ENCODE results near the gene ZNF423.

The ZNF423 gene

DNA sequence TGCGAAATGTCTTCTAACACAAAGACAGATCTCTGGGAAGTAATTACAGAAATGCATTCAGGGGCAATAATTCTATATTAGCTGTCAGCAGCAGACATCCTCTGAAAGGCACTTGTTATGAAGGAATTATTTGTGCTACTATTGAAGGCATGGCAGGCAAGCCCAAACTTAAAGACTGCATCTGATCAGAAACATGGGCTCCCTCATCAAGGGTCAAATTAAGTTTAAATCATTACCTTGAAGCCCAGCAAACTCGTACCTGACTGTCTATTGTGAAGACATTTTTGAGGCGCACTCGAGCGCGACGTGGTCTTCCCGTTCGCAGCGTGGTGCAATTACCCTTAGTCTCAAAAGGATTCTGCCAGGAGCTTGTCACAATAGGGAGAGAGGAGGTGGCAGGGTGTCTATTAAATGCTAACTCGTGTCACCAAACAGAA lies 110.6 kb downstream of the ZNF423 start:
- DNase-seq, result no peak

- no peak for DNase-seq
Measured at GRCh38 chr16:49744244-49745220, 111.4 kb downstream of the ZNF423 start.

- no peak for DNase-seq
Measured at GRCh38 chr16:49743658-49744057, 112.3 kb downstream of the ZNF423 start.

DNA sequence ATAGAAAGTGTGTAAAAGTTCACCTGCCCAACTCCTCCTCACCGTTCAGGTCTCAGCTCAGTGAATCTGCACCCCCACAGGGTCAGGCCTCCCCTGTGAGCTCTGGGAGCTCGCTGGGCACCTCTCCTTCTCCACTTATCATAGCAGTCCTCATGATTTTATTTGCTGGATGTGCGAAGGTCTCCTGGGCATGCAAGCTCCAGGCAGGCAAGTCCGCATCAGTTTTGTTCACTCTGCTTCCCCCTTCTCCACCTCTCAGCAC lies 112.8 kb downstream of the ZNF423 start:
- no peak for DNase-seq

DNA sequence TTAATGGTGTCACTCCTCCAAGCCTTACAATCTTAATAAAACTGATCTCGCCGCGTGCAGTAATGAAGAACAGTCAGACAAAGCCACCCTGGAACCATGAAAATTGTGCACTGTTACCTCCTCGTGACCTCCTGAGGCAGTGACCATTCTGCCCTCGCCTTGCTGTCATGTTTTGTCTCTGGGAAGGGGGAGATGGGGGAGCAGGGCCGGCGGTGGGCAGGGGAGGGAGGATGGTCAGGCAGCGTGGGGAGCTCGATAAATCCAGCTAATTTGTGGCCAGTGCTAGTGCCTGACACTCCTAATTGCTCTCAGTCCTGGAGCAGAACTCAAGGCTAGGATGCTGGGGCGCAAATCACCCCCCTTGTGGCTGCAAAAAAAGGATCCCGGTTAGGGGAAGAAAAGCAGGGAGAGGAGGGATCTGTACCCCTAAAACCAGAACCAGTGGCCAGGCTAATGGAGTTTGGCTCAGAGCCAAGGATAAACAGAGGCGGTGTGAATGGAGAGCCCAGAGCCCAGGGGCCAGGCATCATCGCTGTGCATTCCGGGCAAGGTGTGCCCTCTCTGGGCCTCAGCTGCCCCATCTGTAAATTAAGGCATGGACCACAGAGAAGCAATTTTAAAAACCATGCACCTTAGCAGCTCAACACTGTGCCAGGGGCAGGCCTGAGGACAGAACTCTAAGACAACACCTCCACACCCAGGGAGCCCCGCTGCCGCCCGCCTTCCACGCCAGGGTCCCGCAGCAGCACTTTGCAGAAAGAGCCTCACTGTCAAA lies 113.3 kb downstream of the ZNF423 start:
- no peak for DNase-seq

DNA sequence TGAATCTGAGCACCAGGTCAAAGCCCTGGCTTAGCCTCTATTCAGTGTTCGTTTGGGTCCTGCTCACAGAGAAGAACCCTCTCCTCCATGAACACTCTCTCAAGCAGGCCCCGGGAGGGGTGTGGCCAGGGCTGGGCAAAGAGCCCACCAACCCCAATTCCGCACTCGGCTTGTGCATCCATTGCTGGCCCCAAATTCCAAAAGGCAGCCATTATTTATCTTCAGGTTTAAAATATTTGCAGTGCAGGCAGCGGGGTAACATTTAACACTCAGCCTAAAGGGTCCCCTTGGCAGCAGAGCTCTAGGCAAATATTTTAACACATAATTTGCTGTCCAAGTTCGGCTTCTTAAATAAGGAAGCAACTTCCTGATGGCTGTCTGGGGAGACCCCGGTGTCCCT lies 115.7 kb downstream of the ZNF423 start:
- DNase-seq, result no peak

DNA sequence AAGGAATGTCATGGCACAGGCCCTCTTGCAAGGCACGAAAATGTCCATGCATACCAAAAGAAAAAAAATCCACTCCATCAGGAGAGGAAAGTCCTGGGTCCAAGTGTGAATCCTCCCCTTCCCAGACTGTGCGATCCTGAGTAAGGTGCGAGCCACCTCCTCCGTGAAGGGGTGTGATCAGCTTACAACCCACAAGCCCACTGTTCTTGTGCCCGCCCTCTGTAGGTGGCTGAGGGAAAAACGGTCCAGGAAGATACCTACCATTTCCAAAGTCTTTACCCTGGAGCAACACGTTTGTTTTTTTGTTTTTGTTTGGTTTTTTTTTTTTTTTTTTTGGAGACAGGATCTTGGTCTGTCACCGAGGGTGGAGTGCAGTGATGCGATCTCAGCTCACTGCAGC lies 116.5 kb downstream of the ZNF423 start:
- DNase-seq, result no peak

- DNase-seq, result no peak
Measured at GRCh38 chr16:49738832-49739231, 117.1 kb downstream of the ZNF423 start.

DNA sequence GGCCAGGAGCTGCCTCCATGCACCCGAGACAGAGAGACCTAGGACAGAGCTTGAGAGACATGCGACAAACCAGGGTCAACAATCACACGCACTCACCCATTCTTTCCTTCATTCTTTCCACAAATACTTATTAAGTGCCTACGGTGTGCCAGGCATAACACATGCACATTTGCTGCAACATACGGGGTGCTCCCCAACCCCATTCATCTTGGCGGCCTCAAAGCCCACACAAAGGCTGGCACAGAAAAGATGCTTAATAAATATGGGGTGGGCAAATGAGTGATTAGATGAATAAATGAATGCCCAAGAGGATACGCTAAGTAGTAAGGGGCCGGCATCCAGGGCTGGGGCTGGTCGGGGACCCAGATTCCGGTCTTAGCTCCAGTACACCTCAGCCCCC lies 117.9 kb downstream of the ZNF423 start:
- no peak for DNase-seq

GRCh38 chr16:49737541-49737940 lies 118.4 kb downstream of the ZNF423 start:
- no peak for DNase-seq

DNA sequence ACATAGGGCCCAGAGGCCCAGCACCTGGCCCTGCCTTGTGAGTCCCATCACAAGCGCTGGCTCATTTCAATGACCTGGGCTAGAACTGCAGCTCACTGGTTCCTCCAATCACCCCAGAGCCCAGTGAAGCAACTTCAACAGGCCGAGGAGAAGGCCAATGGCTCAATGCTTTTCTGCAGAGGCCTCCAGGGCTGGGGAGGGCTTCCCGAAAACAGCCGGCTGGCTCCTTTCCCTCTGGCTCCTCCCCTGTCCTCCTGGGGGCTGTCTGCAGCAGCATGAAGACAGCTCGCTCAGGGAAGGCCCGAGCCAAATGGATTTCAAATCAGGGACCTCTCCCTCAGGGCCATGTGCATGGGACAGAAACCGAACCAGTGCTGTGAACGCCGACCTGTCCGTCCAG lies 121.6 kb downstream of the ZNF423 start:
- DNase-seq, result no peak

DNA sequence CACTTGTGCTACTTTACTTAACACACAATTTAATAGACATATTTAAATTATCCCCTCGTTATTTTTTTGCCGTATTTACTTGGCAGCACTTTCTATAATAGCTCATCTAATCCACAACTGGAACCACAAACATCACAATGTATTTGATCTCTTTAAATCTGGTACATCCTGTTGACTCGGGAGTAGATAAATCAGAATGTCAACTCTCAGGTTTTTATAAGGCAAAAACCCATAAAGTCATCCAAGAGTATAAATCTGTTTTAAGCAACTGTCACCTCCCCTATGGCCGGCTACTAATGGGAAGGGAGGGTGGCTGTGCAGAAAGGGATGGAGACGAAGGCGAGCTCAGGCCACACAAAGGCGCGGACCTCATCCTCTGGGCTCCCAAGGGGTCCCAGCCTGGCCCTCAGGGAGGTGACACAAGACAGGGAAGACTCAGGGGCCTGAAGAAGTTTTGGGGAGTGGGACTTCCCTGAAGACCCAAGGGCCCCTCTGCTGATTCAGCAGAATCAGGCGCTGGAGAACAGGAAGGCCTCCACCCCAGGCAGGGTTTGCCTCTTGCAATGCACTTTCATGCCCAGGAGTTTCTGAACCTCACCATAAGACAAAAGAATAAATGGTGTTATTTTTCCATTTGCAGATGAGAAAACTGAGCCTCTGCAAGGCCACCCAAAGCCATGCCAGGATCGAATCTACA lies 122.5 kb downstream of the ZNF423 start:
- DNase-seq, result no peak

DNA sequence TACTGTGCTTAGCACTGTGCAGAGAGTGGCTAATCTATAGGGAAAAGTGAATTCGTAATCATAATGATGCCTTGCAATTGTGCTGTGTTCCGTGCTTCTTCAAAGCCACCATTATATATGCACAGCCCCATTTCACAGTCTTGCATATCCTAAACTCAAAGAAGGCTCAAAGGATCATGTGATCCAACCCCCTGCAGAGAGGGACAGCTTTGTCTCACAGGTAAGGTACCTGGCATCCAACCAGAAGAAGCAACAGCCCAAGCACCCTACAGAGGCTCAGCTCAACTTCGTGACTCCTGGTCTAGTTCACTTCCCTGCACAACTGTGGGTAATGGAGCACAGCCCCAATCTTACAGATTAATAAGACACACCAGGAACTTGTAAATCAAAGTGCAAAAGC lies 124.0 kb downstream of the ZNF423 start:
- no peak for DNase-seq

DNA sequence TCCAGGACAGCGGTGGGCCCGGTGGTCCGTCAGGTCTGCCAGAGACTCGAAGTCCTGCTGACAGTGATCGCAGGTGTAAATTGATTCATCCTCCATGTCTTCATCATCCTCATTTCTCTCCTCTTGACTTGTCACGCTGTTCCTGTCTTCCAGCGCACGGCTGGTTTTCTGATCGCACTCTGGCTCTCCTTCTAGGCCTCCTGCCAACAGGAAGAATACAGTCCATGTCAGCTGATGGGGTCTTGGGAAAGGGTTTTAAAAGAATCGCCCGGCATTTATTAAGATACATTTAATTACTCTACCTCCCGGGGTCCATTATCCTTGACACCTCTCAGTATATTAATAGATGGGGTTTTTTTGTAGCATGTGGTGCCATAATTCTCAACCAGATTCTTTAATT lies 125.1 kb downstream of the ZNF423 start:
- DNase-seq, result no peak

- no peak for DNase-seq
Measured at GRCh38 chr16:49727611-49728010, 128.3 kb downstream of the ZNF423 start.

DNA sequence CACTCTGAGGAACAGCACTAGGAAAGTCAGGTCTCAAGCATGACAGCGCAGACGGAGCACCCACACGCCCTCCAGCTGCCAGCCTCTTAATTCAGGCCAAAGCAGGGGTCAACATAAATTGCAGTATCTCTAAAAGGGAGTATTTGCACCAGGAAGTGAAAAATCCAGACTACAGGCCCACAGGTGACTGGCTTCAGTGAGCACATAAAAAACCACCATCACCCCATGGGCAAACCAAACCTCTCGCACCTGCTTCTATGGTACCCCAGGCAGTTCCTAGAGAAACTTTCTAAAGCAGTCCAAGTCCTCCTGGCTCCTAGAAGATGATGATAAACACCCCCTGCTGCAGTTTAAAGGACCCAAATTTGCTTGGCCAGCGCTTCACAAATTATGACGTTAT lies 129.8 kb downstream of the ZNF423 start:
- DNase-seq, result no peak

GRCh38 chr16:49725651-49726050 lies 130.3 kb downstream of the ZNF423 start:
- DNase-seq, result no peak

GRCh38 chr16:49724774-49725173 lies 131.1 kb downstream of the ZNF423 start:
- no peak for DNase-seq

GRCh38 chr16:49723310-49723709 lies 132.6 kb downstream of the ZNF423 start:
- DNase-seq, result no peak

- no peak for DNase-seq
Measured at GRCh38 chr16:49720225-49720624, 135.7 kb downstream of the ZNF423 start.

- no peak for DNase-seq
Measured at GRCh38 chr16:49717689-49718088, 138.2 kb downstream of the ZNF423 start.

GRCh38 chr16:49716339-49716934 lies 139.5 kb downstream of the ZNF423 start:
- DNase-seq, result no peak

GRCh38 chr16:49713770-49714169 lies 142.1 kb downstream of the ZNF423 start:
- no peak for DNase-seq

Measured in stimulated activated CD4-positive, alpha-beta T cell treated with anti-CD3 and anti-CD28 coated beads, Interleukin-15, amount 100 ng/mL, for 24 hours (primary cell).